Measurements from ENCODE around the gene AGBL4.
A peak's percentile ranks its signal among the peaks of the same experiment; 100 is the strongest.

Gene AGBL4

DNA sequence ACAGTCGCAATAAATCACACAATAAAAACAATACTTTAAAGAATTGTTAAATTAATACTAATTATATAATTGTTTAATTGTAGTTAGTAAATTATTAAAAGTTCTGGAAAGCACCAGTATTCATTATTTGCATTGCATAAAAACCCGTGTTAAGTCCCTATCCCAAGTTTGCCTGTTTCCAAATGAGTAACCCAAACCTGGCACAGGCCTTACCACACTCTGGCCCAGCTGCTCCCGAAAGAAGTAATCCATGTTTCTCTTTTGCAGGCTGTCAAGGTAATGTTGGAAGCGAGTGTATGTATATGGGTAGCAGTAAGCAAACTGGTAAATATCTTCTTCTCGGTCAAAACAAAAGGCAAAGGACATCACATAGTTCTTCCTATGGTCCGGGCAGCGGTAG, 978.4 kb downstream of the AGBL4 start:
- TF ChIP-seq GATA2 (IDR thresholded peaks at IDR 0.05; ENCODE audit: low read depth, low read length) (no peak), GATA3 (IDR thresholded peaks at IDR 0.05; ENCODE audit: low read depth, low read length) (no peak)

GRCh38 chr1:49036700-49037099, 987.1 kb downstream of the AGBL4 start:
- TF ChIP-seq GATA2 (IDR thresholded peaks at IDR 0.05; ENCODE audit: low read depth, low read length) (no peak), GATA3 (IDR thresholded peaks at IDR 0.05; ENCODE audit: low read depth, low read length) (no peak)

- TF ChIP-seq GATA3 (IDR thresholded peaks at IDR 0.05; ENCODE audit: low read depth, low read length) (no peak), GATA2 (IDR thresholded peaks at IDR 0.05; ENCODE audit: low read depth, low read length) (no peak)
Observed at GRCh38 chr1:49028396-49028795, 995.4 kb downstream of the AGBL4 start.

DNA sequence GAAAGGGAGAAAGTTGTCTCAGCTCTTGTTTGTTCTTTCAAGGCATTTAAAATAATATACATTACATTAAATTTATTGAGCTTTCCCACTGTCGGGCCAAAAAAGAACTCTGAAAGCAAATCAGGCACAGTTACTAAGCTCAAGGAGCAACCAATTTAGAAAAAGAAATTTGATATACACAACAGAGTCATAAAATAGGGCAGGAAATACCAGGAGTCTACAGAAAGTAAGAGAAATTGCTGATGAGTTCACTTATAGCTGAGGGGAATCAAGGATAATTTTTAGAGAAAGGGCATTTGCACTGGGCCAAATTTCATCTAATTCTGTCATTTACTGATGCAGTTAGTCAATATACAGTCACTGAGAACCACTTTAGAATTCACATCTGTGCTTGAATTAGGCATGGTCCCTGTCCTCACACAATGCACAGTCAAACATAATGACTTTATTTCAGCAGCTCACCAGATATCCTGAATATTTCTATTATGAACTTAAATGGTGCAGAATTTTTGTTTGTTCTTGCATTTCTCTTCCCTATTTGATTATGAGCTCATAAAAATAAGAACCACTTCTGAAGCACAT, 997.4 kb downstream of the AGBL4 start:
- TF ChIP-seq GATA2 (IDR thresholded peaks at IDR 0.05; ENCODE audit: low read depth, low read length): no peak
- no peak for TF ChIP-seq GATA3 (IDR thresholded peaks at IDR 0.05; ENCODE audit: low read depth, low read length)

- TF ChIP-seq GATA3 (IDR thresholded peaks at IDR 0.05; ENCODE audit: low read depth, low read length) (no peak), GATA2 (IDR thresholded peaks at IDR 0.05; ENCODE audit: low read depth, low read length) (no peak)
Observed at GRCh38 chr1:49016030-49016977, 1007.5 kb downstream of the AGBL4 start.

DNA sequence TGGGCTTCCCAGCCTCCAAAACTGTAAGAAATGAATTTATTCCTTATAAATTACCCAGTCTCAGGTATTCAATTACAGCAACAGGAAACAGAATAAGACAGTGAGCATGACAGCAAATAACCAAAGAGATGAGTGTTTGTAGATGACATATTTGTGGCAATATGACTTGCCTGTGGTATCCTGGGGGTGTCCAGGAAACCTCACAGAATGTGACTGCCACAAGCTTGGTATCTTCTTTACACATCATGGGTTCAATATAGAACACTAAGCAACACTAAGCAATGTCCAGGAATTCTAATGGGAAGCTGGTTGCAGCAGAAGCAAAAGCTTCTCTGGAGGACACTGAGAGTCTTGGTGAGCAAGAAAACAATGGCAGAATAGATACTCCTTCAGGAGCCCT, 1010.7 kb downstream of the AGBL4 start:
- no peak for TF ChIP-seq GATA2 (IDR thresholded peaks at IDR 0.05; ENCODE audit: low read depth, low read length)
- no peak for TF ChIP-seq GATA3 (IDR thresholded peaks at IDR 0.05; ENCODE audit: low read depth, low read length)

- TF ChIP-seq GATA3 (IDR thresholded peaks at IDR 0.05; ENCODE audit: low read depth, low read length) (no peak), GATA2 (IDR thresholded peaks at IDR 0.05; ENCODE audit: low read depth, low read length) (no peak)
Observed at GRCh38 chr1:48999321-48999720, 1024.4 kb downstream of the AGBL4 start.

- no peak for TF ChIP-seq GATA3 (IDR thresholded peaks at IDR 0.05; ENCODE audit: low read depth, low read length)
- no peak for TF ChIP-seq GATA2 (IDR thresholded peaks at IDR 0.05; ENCODE audit: low read depth, low read length)
Observed at GRCh38 chr1:48996311-48996710, 1027.4 kb downstream of the AGBL4 start.

- TF ChIP-seq GATA3 (IDR thresholded peaks at IDR 0.05; ENCODE audit: low read depth, low read length): no peak
- no peak for TF ChIP-seq GATA2 (IDR thresholded peaks at IDR 0.05; ENCODE audit: low read depth, low read length)
Observed at GRCh38 chr1:48988633-48989197, 1035.0 kb downstream of the AGBL4 start.

GRCh38 chr1:48979940-48980339, 1043.8 kb downstream of the AGBL4 start:
- TF ChIP-seq GATA3 (IDR thresholded peaks at IDR 0.05; ENCODE audit: low read depth, low read length) (no peak), GATA2 (IDR thresholded peaks at IDR 0.05; ENCODE audit: low read depth, low read length) (no peak)

GRCh38 chr1:48978413-48978812, 1045.3 kb downstream of the AGBL4 start:
- no peak for TF ChIP-seq GATA2 (IDR thresholded peaks at IDR 0.05; ENCODE audit: low read depth, low read length)
- no peak for TF ChIP-seq GATA3 (IDR thresholded peaks at IDR 0.05; ENCODE audit: low read depth, low read length)

GRCh38 chr1:48977273-48977672, 1046.5 kb downstream of the AGBL4 start:
- TF ChIP-seq GATA2 (IDR thresholded peaks at IDR 0.05; ENCODE audit: low read depth, low read length) (no peak), GATA3 (IDR thresholded peaks at IDR 0.05; ENCODE audit: low read depth, low read length) (no peak)

DNA sequence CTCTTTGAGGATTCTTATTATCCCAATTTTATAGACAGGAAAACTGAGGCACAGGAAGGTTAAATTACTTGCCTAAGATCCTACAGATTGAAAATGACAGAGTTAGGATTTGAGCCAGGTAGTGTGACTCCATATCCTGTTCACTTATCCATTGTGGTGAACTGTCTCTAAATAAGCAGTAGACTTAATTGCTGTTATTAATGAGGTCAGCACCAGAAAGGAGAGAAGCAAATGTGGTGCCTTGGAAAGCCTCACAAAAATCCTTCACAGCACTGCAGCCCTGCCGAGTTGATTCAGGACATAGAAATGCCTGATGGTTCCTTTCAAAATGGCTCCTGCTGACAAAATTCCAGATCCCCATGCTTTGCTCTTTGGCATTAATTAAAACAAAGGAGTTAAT, 1053.8 kb downstream of the AGBL4 start:
- TF ChIP-seq GATA2 (IDR thresholded peaks at IDR 0.05; ENCODE audit: low read depth, low read length) (no peak), GATA3 (IDR thresholded peaks at IDR 0.05; ENCODE audit: low read depth, low read length) (no peak)

DNA sequence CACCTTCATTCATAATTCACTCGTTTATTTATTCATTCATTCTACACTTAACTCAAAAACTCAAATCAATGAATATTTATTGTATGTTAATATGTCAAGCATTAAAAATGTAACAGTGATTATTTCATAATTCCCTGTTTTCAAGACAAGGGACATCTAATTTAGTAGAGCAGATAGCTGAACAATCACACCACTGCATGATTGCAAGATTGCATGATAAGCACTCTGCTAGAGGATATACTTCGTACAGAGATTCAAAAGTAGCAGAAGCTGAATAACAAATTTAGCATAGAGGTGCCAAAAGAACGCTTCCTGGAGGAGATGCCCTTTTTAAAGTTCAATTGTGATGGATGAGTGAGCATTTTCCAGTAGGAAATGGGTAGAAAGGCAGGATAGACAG, 1056.4 kb downstream of the AGBL4 start:
- TF ChIP-seq GATA3 (IDR thresholded peaks at IDR 0.05; ENCODE audit: low read depth, low read length): peak; percentile 65
- TF ChIP-seq GATA2 (IDR thresholded peaks at IDR 0.05; ENCODE audit: low read depth, low read length): 0 out of 2 replicates have a peak, but pooled peaks have one; percentile 31

DNA sequence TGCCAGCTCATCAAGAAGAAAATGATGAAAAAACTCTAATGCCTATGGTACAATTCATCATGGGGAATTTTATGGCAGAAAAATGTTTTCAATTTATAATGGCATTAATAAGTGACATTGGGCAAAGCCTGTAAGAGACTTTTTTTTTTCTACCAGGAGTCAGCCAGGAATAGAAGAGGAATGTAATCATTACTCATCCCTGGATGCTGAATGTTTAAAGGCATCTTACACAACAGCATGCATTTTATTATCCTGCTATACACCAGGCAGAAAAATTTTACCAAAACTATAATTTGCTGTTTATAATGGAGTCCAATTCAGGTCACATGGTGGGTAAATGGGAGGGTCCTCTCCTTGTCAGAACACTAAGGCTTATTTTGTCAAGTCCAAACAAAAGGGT, 1057.2 kb downstream of the AGBL4 start:
- TF ChIP-seq GATA3 (IDR thresholded peaks at IDR 0.05; ENCODE audit: low read depth, low read length): no peak
- no peak for TF ChIP-seq GATA2 (IDR thresholded peaks at IDR 0.05; ENCODE audit: low read depth, low read length)

Data from SH-SY5Y (cell line).